ENCODE results near the gene ENTR1. TPM values are rescaled to one million over a fixed set of nuclear protein-coding genes. Genes with fewer than 3 reads are reported as not detected.

ENTR1 gene
- total RNA-seq, 6 experiments from 2014 or later: 40.8 to 55.1 (median 43.7) TPM

DNA sequence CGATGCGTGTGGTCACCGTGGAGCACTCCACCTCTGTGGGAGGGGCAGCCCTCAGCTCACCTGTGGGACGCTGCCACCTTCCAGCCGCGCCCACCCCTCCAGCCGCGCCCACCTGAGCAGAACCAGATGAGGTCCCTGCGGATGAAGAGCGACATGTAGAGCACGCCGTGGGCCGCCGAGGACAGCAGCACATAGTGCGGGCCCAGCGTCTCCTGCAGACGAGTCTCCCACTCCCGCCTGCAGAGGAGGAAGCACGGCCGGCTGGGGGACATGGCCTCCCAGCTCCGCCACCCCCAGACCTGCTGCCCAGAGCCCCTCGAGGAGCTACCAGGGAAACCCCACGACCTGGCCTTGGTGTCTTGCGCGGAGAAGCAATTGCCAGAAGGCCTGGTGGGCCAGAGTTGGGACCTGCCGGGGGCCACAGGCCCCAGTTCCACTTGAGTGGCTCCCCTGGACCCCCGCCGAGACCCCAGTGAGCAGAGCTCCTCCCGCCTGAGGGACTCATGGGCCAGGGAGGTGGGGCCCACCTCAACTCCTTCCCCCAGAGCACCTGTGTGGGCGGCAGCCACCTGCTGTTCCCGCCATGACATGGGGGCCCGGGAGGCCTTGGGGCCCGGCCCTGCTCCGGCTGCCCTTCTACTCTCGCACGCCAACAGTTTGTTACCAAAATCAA lies 22.8 kb upstream of the ENTR1 start:
- Mint-ChIP-seq H3K27me3 (ENCODE audit: insufficient read depth) (peaks cover 11% of the 10 kb centered on the region; the same call in 1 of the 2 replicates), H3K4me3 (no peak overlapping the region), H3K4me1 (ENCODE audit: low read depth) (peaks cover 20% of the 10 kb centered on the region), H3K9me3 (no peaks in the 10 kb centered on the region), H3K36me3 (ENCODE audit: low read depth) (peaks cover 17% of the 10 kb centered on the region), H3K27ac (no peak overlapping the region)
- TF ChIP-seq, protein P1, sequence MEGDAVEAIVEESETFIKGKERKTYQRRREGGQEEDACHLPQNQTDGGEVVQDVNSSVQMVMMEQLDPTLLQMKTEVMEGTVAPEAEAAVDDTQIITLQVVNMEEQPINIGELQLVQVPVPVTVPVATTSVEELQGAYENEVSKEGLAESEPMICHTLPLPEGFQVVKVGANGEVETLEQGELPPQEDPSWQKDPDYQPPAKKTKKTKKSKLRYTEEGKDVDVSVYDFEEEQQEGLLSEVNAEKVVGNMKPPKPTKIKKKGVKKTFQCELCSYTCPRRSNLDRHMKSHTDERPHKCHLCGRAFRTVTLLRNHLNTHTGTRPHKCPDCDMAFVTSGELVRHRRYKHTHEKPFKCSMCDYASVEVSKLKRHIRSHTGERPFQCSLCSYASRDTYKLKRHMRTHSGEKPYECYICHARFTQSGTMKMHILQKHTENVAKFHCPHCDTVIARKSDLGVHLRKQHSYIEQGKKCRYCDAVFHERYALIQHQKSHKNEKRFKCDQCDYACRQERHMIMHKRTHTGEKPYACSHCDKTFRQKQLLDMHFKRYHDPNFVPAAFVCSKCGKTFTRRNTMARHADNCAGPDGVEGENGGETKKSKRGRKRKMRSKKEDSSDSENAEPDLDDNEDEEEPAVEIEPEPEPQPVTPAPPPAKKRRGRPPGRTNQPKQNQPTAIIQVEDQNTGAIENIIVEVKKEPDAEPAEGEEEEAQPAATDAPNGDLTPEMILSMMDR (IDR thresholded peaks at IDR 0.05): no peak
- DNase-seq: no peak

GRCh38 chr9:136432591-136432990 lies 22.2 kb upstream of the ENTR1 start:
- peaks cover 17% of the 10 kb centered on the region for H3K36me3 Mint-ChIP-seq (ENCODE audit: low read depth)

GRCh38 chr9:136431782-136432350 lies 21.5 kb upstream of the ENTR1 start:
- DNase-seq: no peak
- TF ChIP-seq, protein P1 (IDR thresholded peaks at IDR 0.05): no peak
- no peaks in the 10 kb centered on the region for H3K9me3 Mint-ChIP-seq
- H3K4me3 Mint-ChIP-seq: no peak overlapping the region
- H3K27ac Mint-ChIP-seq: no peak overlapping the region
- peaks cover 11% of the 10 kb centered on the region; the same call in 1 of the 2 replicates for H3K27me3 Mint-ChIP-seq (ENCODE audit: insufficient read depth)
- peaks cover 7% of the 10 kb centered on the region for H3K4me1 Mint-ChIP-seq (ENCODE audit: low read depth)
- H3K36me3 Mint-ChIP-seq (ENCODE audit: low read depth): peaks cover 15% of the 10 kb centered on the region

More at GRCh38 chr9:136432591-136432990, 22.2 kb upstream of the ENTR1 start:
- TF ChIP-seq, protein P1 (IDR thresholded peaks at IDR 0.05): no peak
- no peak for DNase-seq
- no peak overlapping the region for H3K27ac Mint-ChIP-seq
- H3K4me1 Mint-ChIP-seq (ENCODE audit: low read depth): peaks cover 14% of the 10 kb centered on the region
- H3K9me3 Mint-ChIP-seq: no peaks in the 10 kb centered on the region
- H3K27me3 Mint-ChIP-seq (ENCODE audit: insufficient read depth): peaks cover 11% of the 10 kb centered on the region; the same call in 1 of the 2 replicates
- no peak overlapping the region for H3K4me3 Mint-ChIP-seq

GRCh38 chr9:136430588-136431234 lies 20.3 kb upstream of the ENTR1 start:
- Mint-ChIP-seq H3K27me3 (ENCODE audit: insufficient read depth) (peaks cover 9% of the 10 kb centered on the region; the same call in 1 of the 2 replicates), H3K27ac (no peak overlapping the region), H3K9me3 (no peaks in the 10 kb centered on the region), H3K4me1 (ENCODE audit: low read depth) (no peaks in the 10 kb centered on the region; the same call in 1 of the 2 replicates), H3K4me3 (no peak overlapping the region), H3K36me3 (ENCODE audit: low read depth) (peaks cover 9% of the 10 kb centered on the region)
- DNase-seq: no peak
- TF ChIP-seq, protein P1 (IDR thresholded peaks at IDR 0.05): no peak; the same call in 1 of the 2 replicates

DNA sequence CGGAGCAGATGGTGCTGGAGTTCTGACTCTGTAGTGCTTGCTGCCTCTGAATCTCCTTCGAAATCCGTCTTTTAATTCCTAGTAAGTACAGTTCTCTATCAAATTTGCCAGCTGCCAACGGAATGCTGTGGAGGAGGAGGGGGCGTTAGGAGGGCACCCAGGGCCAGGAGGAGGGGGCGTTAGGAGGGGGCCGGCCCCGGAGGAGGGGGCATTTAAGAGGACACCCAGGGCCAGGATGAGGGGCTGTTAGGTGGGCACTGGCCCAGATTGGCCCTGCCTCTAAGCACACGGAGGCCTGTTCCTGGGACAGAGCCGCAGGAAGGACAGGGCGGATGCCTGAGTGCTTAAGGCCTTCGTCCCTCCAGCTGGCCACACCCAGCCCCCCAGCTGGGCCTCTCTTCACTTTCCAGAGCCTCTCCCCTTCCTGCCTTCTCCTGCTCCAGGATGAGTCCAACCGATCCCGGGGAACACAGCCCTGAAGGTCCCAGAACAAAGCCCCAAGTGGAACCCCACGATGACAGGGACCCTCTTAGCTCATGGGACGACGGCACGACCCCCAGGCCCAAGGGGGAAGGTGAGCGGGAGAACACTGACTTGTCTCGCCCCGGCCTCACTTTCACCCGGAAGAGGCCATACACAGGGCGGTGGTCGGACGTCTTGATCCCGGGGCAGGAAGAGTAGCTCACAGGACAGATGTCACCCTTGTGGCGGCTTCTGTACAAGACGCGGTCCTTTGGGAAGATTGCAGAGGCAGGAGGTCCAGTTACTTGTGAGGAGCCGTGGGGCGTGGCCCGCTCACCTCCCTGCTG lies 19.5 kb upstream of the ENTR1 start:
- H3K36me3 Mint-ChIP-seq (ENCODE audit: low read depth): peaks cover 13% of the 10 kb centered on the region; the same call in 1 of the 2 replicates
- DNase-seq: no peak
- H3K27me3 Mint-ChIP-seq (ENCODE audit: insufficient read depth): peaks cover 8% of the 10 kb centered on the region
- H3K4me1 Mint-ChIP-seq (ENCODE audit: low read depth): no peaks in the 10 kb centered on the region
- no peaks in the 10 kb centered on the region for H3K9me3 Mint-ChIP-seq
- TF ChIP-seq, protein P1 (IDR thresholded peaks at IDR 0.05): peak; percentile 11; the same call in 1 of the 2 replicates
- no peak overlapping the region for H3K27ac Mint-ChIP-seq
- H3K4me3 Mint-ChIP-seq: no peak overlapping the region

Measured in HFFc6 (cell line).